Gastroesophageal sphincter (tissue), 4 donors: ENCODE results near the gene ZNF747. TPM values are rescaled to one million over a fixed set of nuclear protein-coding genes. Genes with fewer than 3 reads are reported as not detected.
"Not testable (repeated sequence)": the region's sequence is repeated elsewhere in the genome, so short reads cannot be mapped to it uniquely, and the experiment has no call there.

Source experiments
- ATAC-seq: fragments of 150-250 bp; one replicate; pipeline ENCODE4 v1.9.1; 2016; ENCODE audit warnings: mild to moderate bottlenecking, moderate library complexity
- H3K27ac ChIP-seq, 4 donors: fragments of 200-600 bp; sonication (generic) in 3 of 4; 1 replicate in 3 of 4; 2 replicates in 1 of 4; pipeline ENCODE4 v1.5.1; 2016 to 2019
- H3K27me3 ChIP-seq: fragments of 200-600 bp; sonication (generic); one replicate; pipeline ENCODE4 v1.5.1; 2019
- H3K36me3 ChIP-seq, 2 donors: fragments of 200-600 bp; sonication (generic); one replicate each; pipeline ENCODE4 v1.5.1; 2019; ENCODE audit warnings: control low read depth in 1 of 2
- H3K4me1 ChIP-seq, 3 donors: fragments of 200-600 bp; sonication (generic); 1 replicate in 2 of 3; 2 replicates in 1 of 3; pipeline ENCODE4 v1.5.1; 2016 to 2019; ENCODE audit warnings: control low read depth in 2 of 3
- H3K4me3 ChIP-seq, 2 donors: fragments of 200-600 bp; sonication (generic); one replicate each; pipeline ENCODE4 v1.5.1; 2019; ENCODE audit warnings: mild to moderate bottlenecking in 1 of 2, moderate library complexity in 1 of 2
- H3K9me3 ChIP-seq, 3 donors: fragments of 200-600 bp; sonication (generic); one replicate each; pipeline ENCODE4 v1.5.1; 2017 to 2019; ENCODE audit warnings: control low read depth in 2 of 3
- CTCF ChIP-seq, 4 experiments: fragments of 200-600 bp in 2 of 4; fragments of 450-650 bp in 2 of 4; sonication (generic) in 1 of 4; IDR thresholded peaks; one replicate each; pipeline ENCODE4 v1.5.1; 2017 to 2019; ENCODE audit warnings: antibody characterized with exemption in 4 of 4, mild to moderate bottlenecking in 2 of 4, moderate library complexity in 2 of 4
- EP300 ChIP-seq: sonication (generic); formaldehyde crosslinking; IDR thresholded peaks from one replicate; pipeline ENCODE4 v1.6.1; 2017; ENCODE audit warnings: antibody characterized with exemption, mild to moderate bottlenecking
- POLR2A ChIP-seq, 2 donors: fragments of 450-650 bp; IDR thresholded peaks; one replicate each; pipeline ENCODE4 v1.6.1; 2017; ENCODE audit warnings: antibody characterized with exemption in 2 of 2, mild to moderate bottlenecking in 2 of 2, moderate library complexity in 1 of 2
- POLR2AphosphoS5 ChIP-seq: sonication (generic); formaldehyde crosslinking; IDR thresholded peaks from one replicate; pipeline ENCODE4 v1.6.1; 2017; ENCODE audit warnings: antibody characterized with exemption
- WGBS, 2 donors: methylation state at CpG; one replicate each; pipeline ENCODE4 v1.1.5; 2018; ENCODE audit warnings: low coverage in 1 of 2; 5-methylcytosine and 5-hydroxymethylcytosine counted together
- total RNA-seq, 4 donors: library from RNA; depleted of rRNA; stranded (reverse); fragments of >200 nt; gene quantifications; one replicate each; pipeline ENCODE4 v1.1.0, GENCODE V29; 2016

The ZNF747 gene
- total RNA-seq, 4 donors from 2014 or later: 15.3 to 31.6 (median 19.3) TPM

- WGBS, 2 donors: no CpG with 5 or more reads among the region's 60 CpGs
- Histone ChIP-seq H3K36me3 (peaks cover 0 to 11% of the 10 kb centered on the region in 2 donors), H3K9me3 (no peaks in the 10 kb centered on the region), H3K27me3 (no peaks in the 10 kb centered on the region), H3K27ac (no peak overlapping the region), H3K4me3 (no peak overlapping the region), H3K4me1 (peaks cover 0 to 42% (median 8%) of the 10 kb centered on the region in 3 donors)
- TF ChIP-seq POLR2AphosphoS5 (no peak), CTCF (IDR thresholded peaks at IDR 0.05) (no peak), POLR2A (IDR thresholded peaks at IDR 0.05) (no peak), EP300 (no peak)
- ATAC-seq: no peak
Observed at GRCh38 chr16:30524575-30525568, 9.8 kb downstream of the ZNF747 start.

GRCh38 chr16:30523768-30524574 lies 10.7 kb downstream of the ZNF747 start:
- Histone ChIP-seq H3K27me3 (no peaks in the 10 kb centered on the region), H3K9me3 (no peaks in the 10 kb centered on the region), H3K4me1 (peaks cover 0 to 37% (median 8%) of the 10 kb centered on the region in 3 donors), H3K36me3 (peaks cover 0 to 11% of the 10 kb centered on the region in 2 donors), H3K4me3 (no peak overlapping the region), H3K27ac (no peak overlapping the region)
- no peak for TF ChIP-seq POLR2A (IDR thresholded peaks at IDR 0.05)
- TF ChIP-seq EP300: no peak
- no peak for TF ChIP-seq CTCF (IDR thresholded peaks at IDR 0.05)
- no peak for TF ChIP-seq POLR2AphosphoS5
- no peak for ATAC-seq
- 62 to 64% methylated on average over 8 to 11 of the region's 26 CpGs for WGBS, 2 donors

GRCh38 chr16:30522702-30523463 lies 11.8 kb downstream of the ZNF747 start:
- H3K9me3 ChIP-seq, ATAC-seq, H3K27me3 ChIP-seq, H3K4me3 ChIP-seq, H3K27ac ChIP-seq: not testable (repeated sequence)
- WGBS, 2 donors: 78 to 92% methylated on average over 7 to 8 of the region's 12 CpGs
- peaks cover 0 to 11% of the 10 kb centered on the region in 2 donors for H3K36me3 ChIP-seq
- peaks cover 0 to 27% (median 4%) of the 10 kb centered on the region in 3 donors for H3K4me1 ChIP-seq

GRCh38 chr16:30521873-30522641 lies 12.6 kb downstream of the ZNF747 start:
- Histone ChIP-seq H3K4me1 (peaks cover 0 to 22% (median 0%) of the 10 kb centered on the region in 3 donors), H3K27ac (no peak overlapping the region), H3K27me3 (no peaks in the 10 kb centered on the region), H3K9me3 (no peaks in the 10 kb centered on the region), H3K4me3 (no peak overlapping the region), H3K36me3 (peaks cover 0 to 11% of the 10 kb centered on the region in 2 donors)
- ATAC-seq: no peak
- 49 to 50% methylated on average over 9 to 10 of the region's 11 CpGs for WGBS, 2 donors
- no peak for TF ChIP-seq EP300
- no peak for TF ChIP-seq POLR2A (IDR thresholded peaks at IDR 0.05)
- no peak for TF ChIP-seq CTCF (IDR thresholded peaks at IDR 0.05)
- no peak for TF ChIP-seq POLR2AphosphoS5
